GM12865 (cell line): ENCODE results near the gene ZNF784.

Experiments
- DNase-seq: peaks from one replicate; pipeline ENCODE4 v3.0.0; 2010; ENCODE audit warnings: low read depth
- H3K4me3 ChIP-seq: 2 replicates; pipeline ENCODE4 v1.5.1; 2011; ENCODE audit warnings: mild to moderate bottlenecking, low read depth, low read length, control low read depth
- CTCF ChIP-seq: IDR thresholded peaks from 2 replicates; pipeline ENCODE4 v1.5.1; 2011; ENCODE audit warnings: low read length, control low read depth, low read depth, inconsistent platforms; ENCODE audit not compliant: insufficient read depth; ENCODE audit errors: missing control alignments

The ZNF784 gene

GRCh38 chr19:55591555-55591954, 32.8 kb downstream of the ZNF784 start:
- TF ChIP-seq CTCF = no peak
- no peak for DNase-seq
- no peak overlapping the region for H3K4me3 ChIP-seq

GRCh38 chr19:55590617-55591016, 33.7 kb downstream of the ZNF784 start:
- DNase-seq = no peak
- H3K4me3 ChIP-seq = no peak overlapping the region
- TF ChIP-seq CTCF = no peak

- DNase-seq = no peak
- H3K4me3 ChIP-seq = no peak overlapping the region
- no peak for TF ChIP-seq CTCF
These were observed 34.3 kb downstream of the ZNF784 start for GRCh38 chr19:55590109-55590508.

GRCh38 chr19:55588738-55589137, 35.6 kb downstream of the ZNF784 start:
- no peak overlapping the region for H3K4me3 ChIP-seq
- no peak for TF ChIP-seq CTCF
- DNase-seq = no peak

GRCh38 chr19:55586976-55587668, 37.2 kb downstream of the ZNF784 start:
- H3K4me3 ChIP-seq = peak overlapping the region; percentile 38
- TF ChIP-seq CTCF = no peak
- peak; percentile 94 for DNase-seq

GRCh38 chr19:55585658-55586339, 38.6 kb downstream of the ZNF784 start:
- H3K4me3 ChIP-seq = no peak overlapping the region
- DNase-seq = no peak
- no peak for TF ChIP-seq CTCF
